Hematopoietic multipotent progenitor cell treated with erythropoietin and hydrocortisone succinate and interleukin-3 and kit ligand, for 17 days (in vitro differentiated cells): ENCODE measurements around the gene HRAS.

Source experiments
- DNase-seq: peaks from one replicate; pipeline ENCODE4 v3.0.0-alpha.2; 2015; ENCODE audit warnings: low spot score

Gene HRAS

GRCh38 chr11:507727-508515, 27.5 kb downstream of the HRAS start:
- peak; percentile 8 for DNase-seq

DNA sequence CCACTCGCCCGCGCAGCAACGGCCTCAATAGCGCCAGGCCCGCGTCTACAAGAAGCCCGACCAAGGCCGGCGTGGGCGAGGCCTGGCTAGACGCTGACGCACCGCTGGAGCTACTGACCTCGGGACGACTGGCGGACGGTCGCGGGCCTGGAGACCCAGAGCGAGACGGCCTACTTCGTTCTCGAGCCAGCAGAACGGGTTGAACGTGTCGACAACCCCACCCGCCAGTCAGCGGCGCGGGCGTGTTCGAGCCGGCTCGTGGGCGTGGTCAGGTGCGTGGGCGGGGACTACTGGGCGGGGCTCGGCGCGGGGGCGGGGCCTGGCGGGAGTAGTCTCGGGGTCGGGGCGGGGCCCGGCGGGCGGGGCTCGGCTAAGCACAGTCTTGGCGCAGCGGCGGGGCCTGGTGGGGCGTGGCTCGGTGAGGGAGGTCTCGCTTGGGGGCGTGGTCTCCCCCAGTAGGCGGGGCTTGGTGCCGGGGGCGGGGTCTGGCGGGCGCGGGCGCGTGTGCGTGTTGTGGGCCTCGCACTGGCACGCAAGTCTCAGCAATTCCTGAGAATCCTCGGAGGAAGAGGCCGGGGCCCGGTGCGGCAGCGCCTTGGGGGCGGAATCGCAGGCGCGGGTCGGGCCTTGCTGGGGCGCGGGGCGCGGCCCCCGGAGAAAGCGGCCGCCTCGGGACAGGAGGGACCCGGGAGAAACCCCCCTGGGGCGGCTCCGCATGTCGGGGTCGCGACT, 28.2 kb downstream of the HRAS start, which contains the start of gene RNH1:
TSS of gene RNH1 (minus strand) at position 248 of the 732 bp plus-strand sequence. CDS start 5,080 bp downstream, outside the sequence.
- peak; percentile 97 for DNase-seq

- DNase-seq: peak; percentile 95
Measured at GRCh38 chr11:506238-506994, 29.0 kb downstream of the HRAS start.

DNA sequence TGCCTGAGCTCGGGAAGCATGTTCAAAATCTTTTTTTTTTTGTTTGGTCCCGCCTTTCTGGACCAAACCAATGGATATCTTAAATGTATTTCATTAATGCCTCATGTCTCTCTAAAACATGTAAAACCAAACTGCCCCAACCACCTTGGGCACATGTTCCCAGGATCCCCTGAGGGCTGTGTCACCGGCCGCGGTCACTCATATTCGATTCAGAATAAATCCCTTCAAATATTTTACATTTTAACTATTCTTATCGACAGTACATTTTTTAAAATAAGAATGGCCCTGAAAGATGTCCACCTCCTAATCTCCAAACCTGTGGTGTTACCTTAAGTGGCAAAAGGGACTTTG, 30.4 kb downstream of the HRAS start:
- peak; percentile 8 for DNase-seq

- peak; percentile 51 for DNase-seq
Measured at GRCh38 chr11:504053-504993, 31.1 kb downstream of the HRAS start.

GRCh38 chr11:503179-503981, 32.0 kb downstream of the HRAS start:
- peak; percentile 44 for DNase-seq

- DNase-seq: no peak
Measured at GRCh38 chr11:502288-503178, 32.8 kb downstream of the HRAS start.

- DNase-seq: no peak
Measured at GRCh38 chr11:501683-502287, 33.6 kb downstream of the HRAS start.

GRCh38 chr11:501001-501682, 34.2 kb downstream of the HRAS start:
- DNase-seq: no peak

- no peak for DNase-seq
Measured at GRCh38 chr11:499201-500076, 35.9 kb downstream of the HRAS start.

DNA sequence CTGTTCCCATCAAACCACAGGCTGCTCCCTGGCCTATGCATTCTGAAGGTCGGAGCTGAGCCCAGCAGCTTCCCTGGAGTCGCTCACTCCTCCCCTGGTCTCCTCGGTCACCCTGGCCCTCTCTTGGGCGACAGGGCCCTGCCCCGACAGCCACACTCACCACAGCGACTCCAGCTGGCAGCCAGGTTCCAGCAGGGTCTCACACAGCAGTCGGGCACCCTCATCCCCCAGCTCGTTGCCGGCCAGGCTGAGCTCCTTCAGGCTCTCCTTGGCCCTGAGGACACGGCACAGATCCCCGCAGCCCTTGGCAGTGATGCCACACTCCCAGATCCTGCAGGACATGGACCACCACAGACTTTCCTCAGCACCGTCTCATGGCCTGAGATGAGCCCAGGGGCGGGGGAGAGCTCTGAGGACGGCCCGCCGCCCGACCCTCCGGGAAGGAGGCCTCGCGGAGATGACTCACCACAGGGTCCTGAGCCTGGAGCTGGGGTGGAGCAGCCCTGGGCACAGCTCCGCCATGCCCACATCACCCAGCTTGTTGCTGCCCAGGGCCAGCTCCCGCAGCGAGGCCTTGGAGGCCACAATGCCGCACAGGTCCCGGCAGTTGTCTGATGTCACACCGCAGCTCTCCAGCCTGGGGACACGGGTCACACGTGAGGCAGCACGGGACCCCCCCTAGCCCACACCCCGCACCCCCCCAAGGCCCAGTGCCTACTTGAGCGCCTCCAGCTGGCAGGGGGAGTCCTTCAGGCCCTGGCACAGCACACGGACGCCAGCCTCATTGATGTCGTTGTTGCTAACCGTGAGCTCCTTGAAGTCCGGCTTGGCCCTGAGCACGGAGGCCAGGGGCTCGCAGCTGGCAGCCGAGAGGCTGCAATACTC, 36.8 kb downstream of the HRAS start:
- no peak for DNase-seq

DNA sequence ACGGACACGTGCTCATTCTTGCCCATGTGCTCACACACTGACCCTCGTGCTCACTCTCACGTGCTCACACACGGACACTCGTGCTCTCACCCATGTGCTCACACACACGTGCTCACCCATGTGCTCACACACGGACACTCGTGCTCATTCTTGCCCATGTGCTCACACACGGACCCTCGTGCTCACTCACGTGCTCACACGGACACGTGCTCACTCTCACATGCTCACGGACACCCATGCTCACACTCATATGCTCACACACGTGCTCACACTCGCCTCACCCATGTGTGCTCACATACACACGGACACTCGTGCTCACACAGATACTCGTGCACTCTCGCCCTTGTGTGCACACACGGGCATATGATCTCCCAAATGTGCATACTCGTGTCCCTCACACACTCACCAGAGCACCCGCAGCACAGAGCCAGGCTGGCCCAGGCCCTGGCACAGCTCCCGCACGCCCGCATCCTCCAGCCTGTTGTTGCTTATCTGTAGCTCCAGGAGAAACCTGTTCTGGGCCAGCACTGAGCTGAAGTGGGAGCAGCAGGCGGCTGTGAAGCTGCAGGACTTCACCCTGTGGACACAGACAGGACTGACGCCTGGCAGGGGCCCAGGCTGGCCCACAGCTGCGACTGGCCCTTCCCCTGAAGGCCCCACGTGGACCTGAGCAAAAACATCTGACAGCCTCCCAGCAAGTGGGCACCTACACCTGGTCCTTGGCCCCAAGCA, 37.6 kb downstream of the HRAS start:
- no peak for DNase-seq

DNA sequence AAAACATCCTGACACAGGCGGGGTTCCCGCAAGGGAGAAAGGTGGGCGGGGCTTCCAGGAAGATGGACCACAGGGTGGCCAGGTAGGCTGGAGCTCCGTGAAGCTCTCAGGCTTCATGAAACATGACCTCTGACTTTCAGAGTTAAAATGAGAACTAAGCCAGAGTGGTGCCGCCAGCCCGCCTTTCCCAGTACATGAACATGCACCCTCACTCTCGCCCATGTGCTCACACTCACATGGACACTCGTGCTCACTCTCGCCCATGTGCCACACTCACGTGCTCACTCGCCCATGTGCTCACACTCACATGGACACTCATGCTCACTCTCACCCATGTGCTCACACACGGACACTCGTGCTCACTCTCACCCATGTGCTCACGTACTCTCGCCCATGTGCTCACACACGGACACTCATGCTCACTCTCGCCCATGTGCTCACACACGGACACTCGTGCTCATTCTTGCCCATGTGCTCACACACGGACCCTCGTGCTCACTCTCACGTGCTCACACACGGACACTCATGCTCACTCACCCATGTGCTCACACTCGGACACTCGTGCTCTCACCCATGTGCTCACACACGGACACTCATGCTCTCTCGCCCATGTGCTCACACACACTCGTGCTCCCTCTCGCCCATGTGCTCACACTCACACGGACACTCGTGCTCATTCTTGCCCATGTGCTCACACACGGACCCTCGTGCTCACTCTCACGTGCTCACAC, 38.4 kb downstream of the HRAS start:
- DNase-seq: no peak

GRCh38 chr11:495537-495931, 39.8 kb downstream of the HRAS start:
- DNase-seq: no peak
